HG03103 (cell line): ENCODE data around the gene HPSE2.
"Not testable (repeated sequence)": the region's sequence is repeated elsewhere in the genome, so short reads cannot be mapped to it uniquely, and the experiment has no call there.

Experiments
- ATAC-seq: cut with Tn5 transposase; IDR thresholded peaks from one replicate; pipeline ENCODE4 v1.9.1; 2021; ENCODE audit warnings: low read depth; ENCODE audit not compliant: unreplicated experiment

HPSE2 gene

DNA sequence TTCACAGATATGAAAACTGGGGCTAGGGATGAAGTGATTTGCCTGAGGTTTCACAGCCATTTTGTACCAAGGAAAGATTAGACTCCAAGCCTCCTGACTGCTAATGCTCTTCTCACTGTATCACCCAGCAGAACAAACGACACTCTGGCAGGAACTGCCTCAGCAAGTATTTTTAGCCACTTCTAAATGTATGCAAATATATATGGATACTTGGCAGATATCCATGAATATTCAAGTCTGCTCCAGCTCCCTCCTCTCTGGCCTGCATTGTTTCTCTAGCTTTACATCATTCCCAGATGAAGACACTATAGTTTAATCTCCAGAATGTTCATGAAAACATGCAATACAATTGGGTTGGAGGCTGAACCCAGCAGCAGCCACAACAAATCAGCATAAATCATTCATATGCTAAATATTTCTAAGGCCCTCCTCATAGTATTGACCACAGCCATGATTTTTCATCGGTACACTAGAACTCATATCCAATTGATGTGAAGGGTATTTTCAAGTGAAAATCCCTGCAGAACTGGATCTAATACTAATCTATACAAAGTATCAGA, 65.5 kb downstream of the HPSE2 start:
- no peak for ATAC-seq

DNA sequence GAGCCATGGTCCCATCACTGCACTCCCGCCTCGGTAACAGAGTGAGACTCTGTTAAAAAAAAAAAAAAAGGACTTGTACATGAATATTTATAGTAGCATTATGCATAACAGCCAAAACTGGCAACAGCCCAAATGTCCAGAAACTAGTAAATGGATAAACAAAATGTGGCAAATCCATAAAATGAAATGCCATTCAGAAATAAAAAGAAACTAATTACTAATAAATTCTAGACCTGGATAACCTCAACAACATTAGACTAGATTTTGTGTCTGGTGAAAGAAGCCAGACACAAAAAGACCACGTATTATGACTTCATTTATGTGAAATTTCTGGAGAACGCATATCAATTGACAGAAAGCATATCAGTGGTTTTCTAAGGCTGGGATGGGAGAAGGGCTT, 74.5 kb downstream of the HPSE2 start:
- ATAC-seq: no peak

DNA sequence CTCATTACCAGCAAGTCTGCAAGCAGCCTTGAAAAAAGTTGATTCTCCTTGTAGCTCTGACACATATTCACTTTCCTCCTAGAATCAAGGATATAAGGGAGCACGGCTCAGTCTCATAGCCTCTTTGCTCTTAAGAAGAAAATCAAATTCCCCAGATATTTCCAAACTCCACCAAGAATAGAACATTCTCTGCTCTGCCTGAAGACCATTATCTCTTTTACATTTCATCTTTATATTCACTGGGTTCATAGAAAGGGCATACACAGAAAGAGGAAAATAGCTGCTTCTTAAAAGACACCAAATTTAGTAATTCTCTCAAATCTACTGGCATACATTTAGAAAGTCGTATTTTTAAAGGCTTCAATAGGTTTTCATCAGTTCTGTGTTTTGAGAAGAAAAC, 92.0 kb downstream of the HPSE2 start:
- no peak for ATAC-seq

DNA sequence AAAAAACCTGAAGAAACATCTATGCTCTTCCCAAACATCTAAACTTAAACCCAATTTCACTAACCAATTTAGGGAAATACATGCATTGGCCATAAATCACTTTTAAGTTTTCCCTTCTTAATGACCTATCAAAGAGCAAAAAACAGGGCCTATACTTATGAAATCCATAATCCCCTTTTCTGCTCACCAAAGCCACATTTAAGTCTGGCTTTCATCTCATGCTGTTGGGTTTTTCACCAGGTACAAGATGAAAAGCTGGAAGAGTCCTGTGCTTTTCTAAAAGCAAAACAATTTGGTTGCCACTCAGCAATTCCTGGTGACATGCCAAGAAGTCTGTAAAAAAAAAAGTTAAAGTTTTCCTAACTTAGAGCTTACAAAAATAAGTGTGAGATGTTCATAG, 92.6 kb downstream of the HPSE2 start:
- ATAC-seq: no peak

DNA sequence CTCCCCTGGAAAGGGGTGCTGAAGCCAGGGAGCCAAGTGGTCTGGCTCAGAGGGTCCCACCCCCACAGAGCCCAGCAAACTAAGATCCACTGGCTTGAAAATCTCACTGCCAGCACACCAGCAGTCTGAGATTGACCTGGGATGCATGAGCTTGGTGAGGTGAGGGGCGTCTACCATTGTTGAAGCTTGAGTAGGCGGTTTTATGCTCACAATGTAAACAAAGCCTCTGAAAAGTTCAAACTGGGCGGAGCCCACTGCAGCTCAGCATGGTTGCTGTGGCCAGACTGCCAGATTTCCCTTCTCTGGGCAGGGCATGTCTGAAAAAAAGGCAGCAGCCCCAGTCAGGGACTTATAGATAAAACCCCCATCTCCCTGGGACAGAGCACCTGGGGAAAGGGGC, 102.8 kb downstream of the HPSE2 start:
- not testable (repeated sequence) for ATAC-seq

DNA sequence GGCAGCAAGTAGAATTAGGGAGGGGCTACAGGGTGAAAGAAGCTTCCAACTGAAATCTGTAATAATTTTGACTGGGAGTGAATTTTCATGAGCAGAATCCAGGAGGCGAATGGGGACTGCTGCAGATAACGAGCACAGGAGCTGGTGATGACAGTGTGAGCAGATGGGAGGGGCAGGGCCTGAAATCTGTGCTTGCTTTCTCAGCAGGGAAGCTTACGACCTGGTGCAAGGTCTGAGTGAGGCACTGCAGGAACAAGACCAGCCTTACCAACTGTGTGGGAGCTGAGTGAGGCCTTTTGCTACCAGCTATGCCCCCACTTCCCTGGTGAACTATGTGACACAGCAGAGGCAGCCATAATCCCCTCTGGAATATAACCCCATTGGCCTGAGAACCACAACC, 109.8 kb downstream of the HPSE2 start:
- no peak for ATAC-seq

DNA sequence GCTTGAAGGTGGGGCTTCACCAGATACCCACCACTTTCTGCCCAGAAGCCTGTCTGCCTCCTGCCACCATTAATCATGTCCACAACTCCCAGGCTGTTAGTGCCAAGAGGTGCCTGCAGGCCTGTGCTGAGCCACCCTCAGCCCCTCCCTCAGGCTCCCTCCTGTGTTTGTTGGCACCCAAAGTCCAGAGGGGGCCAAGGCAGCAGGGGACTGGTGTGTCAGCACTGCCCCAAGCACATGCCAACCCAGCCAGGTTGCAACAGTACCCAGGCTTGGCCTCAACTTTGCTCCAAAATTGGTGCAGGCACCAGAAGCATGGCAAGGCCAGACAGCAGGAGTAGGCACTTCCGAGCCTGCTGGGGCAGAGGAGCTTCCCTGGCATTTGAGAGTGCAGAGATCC, 111.3 kb downstream of the HPSE2 start:
- no peak for ATAC-seq

DNA sequence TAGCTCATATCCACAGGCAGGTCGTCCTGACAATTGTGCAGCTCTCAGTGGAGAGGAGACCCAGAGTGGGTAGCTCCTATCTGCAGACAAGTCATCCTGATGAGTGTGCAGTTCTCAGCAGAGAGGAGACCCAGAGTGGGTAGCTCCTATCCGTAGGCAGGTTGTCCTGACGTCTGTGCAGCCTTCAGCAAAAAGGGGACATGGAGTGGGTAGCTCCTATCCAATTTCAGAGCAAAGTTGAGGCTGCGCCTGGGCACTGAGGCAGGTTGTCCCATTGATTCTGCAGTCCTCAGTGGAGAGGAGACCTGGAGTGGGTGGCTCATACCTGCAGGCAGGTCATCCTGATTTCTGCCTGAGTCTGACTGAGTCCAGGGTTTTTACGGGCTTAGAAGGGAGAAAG, 111.8 kb downstream of the HPSE2 start:
- ATAC-seq: no peak

DNA sequence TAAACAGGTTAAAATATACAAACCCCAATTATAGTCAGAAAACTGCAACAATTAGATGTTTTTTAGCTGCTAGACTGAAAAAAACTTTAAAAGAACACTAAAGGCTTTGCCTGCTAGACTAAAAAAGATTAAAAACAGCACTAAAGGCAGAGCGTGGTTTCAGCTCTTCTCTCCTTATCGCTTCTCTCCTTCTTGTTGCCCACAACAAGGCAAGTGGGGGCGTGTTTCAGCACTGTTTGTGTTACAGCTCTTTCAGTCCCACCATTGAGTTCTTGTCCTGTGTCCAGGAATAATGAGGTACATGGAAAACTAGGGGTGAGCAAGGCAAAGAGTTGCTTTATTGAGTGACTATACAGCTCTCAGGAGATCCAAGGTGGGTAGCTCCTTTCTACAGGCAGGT, 112.3 kb downstream of the HPSE2 start:
- ATAC-seq: no peak

DNA sequence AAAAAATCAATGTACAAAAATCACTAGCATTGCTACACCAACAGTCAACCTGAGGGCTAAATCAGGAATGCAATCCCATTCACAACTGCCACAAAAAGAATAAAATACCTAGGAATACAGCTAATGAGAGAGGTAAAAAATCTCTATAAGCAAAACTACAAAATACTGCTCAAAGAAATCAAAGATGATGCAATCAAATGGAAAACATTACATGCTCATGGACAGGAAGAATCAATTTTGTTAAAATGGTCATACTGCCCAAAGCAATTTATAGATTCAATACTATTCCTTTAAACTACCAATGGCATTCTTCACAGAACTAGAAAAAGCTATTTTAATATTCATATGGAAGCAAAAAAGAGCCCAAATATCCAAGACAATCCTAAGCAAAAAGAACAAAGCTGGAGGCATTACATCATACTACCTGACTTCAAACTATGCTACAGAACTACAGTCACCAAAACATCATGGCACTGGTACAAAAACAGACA, 116.3 kb downstream of the HPSE2 start:
- ATAC-seq: no peak

DNA sequence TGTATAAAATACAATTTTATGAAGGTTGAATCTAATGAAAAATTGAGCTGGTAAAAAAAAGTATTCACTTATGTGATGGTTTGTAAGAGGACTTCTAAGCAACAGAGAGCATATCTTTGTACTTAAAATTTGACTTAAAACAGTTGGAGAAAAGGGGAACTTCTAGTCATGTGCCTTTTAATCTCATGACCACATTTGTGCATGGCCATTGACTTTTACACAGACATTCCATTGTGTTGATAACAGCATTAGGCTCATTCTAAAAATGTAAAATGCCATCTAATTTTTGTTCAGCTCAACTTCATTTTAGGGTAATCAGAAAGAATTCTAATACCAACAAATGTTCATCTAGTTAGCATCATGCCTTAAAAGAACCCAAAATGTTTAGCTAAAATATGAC, 119.9 kb downstream of the HPSE2 start:
- ATAC-seq: no peak

DNA sequence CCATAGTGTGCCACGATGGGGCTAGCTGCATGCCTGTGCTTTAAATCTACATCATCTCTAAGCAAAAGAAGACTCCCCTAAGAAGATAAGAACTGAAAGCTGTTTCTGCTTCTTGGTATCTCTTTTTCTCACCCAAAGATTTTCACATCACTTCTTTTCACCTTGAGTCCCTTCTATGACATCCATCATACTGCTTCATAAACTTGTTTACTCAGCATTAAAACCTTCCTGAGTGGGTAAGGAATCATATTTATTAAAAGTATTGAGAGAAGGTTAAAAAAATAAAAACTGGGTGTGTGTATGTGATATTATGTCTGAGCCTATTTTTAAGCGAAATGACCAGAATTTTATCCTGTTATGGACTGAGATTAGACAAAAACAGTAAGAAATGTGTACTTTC, 150.3 kb downstream of the HPSE2 start:
- no peak for ATAC-seq

DNA sequence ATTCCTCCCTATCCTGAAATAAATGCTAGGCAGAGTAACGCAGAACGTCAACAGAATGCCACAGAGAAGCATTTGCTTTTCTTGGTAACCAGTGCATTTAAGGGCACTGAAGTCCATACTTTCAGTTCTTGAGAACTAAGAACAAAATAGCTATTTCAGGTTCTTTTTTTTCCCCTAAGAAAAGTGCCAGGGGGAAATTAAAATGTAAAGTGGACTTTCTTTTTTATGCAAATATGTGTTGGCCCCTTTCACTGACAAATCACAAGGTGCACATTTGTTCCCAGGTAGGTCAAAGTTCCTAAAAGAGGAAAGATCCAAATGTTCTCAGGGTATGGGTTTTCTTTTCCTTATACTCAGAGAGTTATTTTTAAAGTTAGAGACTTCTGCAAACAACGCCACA, 151.5 kb downstream of the HPSE2 start:
- no peak for ATAC-seq

DNA sequence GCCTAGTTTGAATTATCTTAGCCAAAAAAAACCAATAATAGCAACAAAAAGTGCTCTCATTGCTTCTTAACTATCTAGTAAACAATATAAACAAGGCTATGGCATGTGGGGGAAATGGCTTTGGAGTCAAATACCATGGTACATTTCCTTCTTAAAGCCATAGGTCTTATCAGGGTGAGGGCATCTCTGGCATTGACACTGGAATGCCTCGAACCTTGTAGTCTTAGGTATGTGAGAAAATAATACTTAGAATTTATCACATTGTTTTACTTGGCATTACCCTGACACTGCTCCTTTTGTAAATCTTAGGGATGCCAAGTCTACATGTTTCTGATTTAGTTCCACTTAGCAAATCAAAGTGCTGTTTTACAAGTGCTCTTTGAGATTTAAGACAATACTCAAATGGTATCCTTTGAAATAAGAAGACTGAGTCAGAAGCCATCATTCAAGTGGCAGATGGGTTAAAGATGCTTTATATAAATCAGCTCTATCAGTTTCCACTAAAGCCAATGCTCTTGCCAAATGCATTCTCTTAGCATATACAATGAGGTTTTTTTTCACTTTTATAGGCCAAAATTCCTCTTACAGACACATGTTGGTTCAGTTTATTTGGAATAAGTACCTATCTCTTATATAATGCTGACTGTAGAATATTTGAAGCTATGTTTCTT, 155.2 kb downstream of the HPSE2 start:
- no peak for ATAC-seq

DNA sequence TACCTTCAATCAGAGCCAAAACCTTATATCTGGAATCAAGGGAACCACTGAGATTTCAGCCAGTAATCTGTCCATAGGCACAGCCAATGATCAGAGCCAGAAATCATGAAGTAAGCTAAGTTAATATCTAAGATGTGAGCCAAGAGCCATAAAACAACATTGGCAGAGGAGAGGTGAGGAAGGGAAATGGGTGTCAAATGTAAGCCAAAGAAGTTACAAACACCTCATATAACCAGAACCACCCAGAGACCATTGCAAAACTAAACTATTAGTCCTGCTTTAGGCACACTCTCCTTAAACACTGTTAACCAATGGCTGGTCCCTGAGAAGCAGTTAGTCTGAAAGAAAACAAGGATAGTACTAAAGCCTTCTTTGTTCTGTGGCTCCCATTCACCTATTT, 173.1 kb downstream of the HPSE2 start:
- no peak for ATAC-seq

DNA sequence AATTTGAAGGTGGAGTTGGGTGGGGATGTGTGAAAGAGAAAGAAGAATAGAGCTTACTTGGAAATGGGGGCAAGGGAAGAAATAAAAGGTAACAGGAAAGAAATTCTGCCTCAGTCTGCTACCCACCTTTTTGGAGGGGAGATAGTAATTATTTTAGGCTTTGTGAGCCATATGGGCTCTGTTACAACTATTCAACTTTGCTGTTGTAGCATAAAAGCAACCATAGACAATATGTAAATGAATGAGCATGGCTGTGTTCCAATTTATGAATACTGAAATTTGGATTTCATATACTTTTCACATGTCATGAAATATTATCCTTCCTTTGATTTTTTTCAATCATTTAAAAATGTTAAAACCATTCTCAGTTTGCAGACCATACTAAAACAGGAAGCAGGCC, 176.9 kb downstream of the HPSE2 start:
- ATAC-seq: no peak

DNA sequence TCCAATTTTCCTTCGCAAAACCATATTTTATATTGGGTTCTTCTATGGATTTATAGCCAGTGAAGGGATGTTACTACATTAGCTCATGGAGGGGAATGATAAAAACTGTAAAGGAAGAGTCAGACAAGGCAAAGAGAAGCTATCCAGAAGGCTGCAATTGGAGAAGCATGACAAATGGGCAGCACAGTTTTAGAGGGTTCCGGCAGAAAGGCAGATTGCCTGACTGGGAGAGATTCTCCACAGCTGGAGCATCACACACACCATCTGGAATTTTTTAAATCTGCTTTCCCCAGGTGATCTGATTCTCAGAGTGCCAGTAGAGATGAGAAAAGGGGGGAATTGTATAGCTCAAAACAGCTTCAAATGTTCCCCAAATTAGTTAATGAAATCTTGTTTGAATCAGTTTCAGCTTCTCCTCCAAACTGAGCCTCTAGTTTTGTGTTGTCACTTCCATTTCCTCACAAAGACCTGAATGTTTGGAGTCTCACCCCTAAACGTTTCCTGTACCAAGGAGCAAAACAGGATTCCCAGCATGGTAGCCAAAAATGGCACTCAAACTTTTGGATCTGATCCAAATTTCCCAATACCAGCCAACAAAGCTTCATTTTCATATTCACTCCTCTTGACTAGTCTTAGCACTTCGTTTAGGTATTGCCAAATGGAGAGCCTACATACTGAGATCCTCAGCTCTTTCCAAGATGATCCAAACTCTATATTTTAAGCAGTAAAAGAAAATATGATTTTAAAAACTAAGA, 177.5 kb downstream of the HPSE2 start:
- ATAC-seq: no peak

DNA sequence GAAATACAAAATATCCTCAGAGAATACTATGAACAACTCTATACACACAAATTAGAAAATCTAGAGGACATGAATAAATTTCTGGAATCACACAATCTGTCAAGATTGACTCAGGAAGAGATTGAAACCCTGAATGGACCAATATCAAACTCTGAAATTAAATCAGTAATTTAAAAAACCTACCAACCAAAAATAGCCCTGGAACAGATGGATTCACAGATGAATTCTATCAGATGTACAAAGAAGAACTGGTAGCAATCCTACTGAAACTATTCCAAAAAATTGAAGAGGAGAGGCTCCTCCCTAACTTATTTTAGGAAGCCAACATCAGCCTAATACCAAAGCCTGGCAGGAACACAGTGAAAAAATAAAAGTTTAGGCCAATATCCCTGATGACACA, 190.0 kb downstream of the HPSE2 start:
- no peak for ATAC-seq

DNA sequence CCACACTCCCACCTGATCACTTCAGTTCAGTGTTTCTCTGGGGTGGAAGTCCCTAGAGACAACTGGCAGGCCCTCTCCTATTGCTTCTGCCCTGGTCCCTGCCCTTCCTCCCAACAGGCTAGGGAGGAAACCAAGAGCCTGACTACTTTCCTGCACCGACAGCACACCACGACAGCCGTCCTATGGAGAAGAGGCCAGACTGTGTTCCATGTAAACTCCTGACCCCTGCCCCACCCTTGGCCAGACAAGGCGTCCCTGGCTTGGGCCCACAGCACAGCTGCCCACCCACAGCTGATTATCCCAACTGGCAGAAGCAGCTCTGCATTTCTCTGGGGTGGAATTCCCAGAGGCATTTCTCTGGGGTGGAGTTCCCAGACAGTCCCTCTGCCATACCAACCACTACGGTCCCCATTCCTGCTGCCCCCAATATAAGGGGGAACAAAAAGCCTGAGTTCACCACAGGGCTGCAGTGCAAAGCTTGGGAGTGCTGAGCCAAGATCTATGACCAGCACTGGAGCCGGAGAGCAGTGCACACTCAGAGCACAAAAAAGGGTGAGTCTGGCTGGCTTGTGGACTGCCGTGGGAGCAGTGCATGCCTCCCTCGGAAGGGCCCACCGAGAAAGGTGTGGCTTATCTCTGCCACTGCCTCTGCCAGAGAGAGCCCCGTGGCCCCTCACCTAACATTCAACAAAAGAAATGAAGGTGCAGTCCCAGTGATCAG, 193.4 kb downstream of the HPSE2 start:
- ATAC-seq: no peak

DNA sequence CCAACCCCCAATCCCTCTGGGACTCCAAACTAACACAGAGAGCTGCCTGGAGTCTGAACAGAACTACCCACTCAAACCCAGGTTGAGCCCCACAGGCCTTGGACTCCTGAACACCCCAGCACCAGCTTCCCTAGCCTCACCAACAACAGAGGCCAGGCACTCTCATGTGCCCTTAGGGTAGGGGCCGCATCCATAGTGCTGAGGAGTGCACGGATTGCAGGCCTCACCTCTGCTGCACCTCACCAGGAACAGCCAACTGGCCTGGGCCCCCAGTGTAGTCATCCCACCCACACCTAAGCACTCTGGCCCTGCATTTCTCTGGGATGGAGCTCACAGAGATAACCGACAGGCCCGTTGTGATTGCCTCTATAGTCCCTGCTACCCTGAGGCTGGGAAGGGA, 194.2 kb downstream of the HPSE2 start:
- ATAC-seq: no peak

DNA sequence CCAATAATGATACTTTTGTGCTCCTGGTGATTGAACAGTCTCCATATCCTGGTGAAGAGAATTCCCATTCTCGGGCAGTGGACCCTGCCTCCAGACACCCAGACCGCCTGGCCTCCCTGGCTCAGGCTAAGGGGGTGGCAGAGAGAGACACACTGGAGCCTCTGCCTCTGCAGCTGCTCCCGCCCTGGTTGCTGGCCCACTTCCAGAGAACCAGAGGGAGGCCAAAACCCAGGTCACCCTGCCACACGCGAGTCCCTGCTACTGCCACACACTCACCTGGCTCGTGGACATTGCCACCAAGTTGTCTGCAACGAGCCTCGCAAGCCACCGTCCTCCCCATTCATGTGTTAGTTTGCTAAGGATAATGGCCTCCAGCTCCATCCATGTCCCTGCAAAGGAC, 221.8 kb downstream of the HPSE2 start:
- no peak for ATAC-seq
